Endodermal cell (in vitro differentiated cells): ENCODE data around the gene FZD10. TPM values are rescaled to one million over a fixed set of nuclear protein-coding genes. Genes with fewer than 3 reads are reported as not detected.

ENCODE experiments used
- DNase-seq: peaks from one replicate; pipeline ENCODE4 v3.0.0-alpha.2; 2017
- H3K27ac ChIP-seq: 2 replicates; pipeline ENCODE4 v1.5.1; 2013; ENCODE audit warnings: mild to moderate bottlenecking, low read depth, low read length, moderate library complexity
- H3K27me3 ChIP-seq: 2 replicates; pipeline ENCODE4 v1.6.1; 2013; ENCODE audit warnings: mild to moderate bottlenecking, low read length, moderate library complexity; ENCODE audit not compliant: insufficient read depth, control insufficient read depth, poor library complexity, severe bottlenecking
- H3K36me3 ChIP-seq: 2 replicates; pipeline ENCODE4 v1.7.0; 2013; ENCODE audit warnings: mild to moderate bottlenecking, low read length, moderate library complexity; ENCODE audit not compliant: control insufficient read depth, insufficient read depth
- H3K4me1 ChIP-seq: one replicate; pipeline ENCODE4 v1.7.0; 2013; ENCODE audit warnings: low read length; ENCODE audit not compliant: control insufficient read depth, insufficient read depth
- H3K4me3 ChIP-seq: 2 replicates; pipeline ENCODE4 v1.5.1; 2013; ENCODE audit warnings: mild to moderate bottlenecking, low read length, moderate library complexity
- H3K9ac ChIP-seq: 2 replicates; pipeline ENCODE4 v1.6.1; 2013; ENCODE audit warnings: mild to moderate bottlenecking, low read length, moderate library complexity; ENCODE audit not compliant: poor library complexity, severe bottlenecking; ENCODE audit errors: extremely low read depth
- H3K9me3 ChIP-seq: 2 replicates; pipeline ENCODE4 v1.6.1; 2013; ENCODE audit warnings: mild to moderate bottlenecking, low read length, moderate library complexity; ENCODE audit not compliant: control insufficient read depth
- H3K27ac Mint-ChIP-seq: 2 replicates; pipeline ENCODE4 v1.8.0; 2020; ENCODE audit warnings: mixed read lengths
- H3K27me3 Mint-ChIP-seq: 2 replicates; pipeline ENCODE4 v1.8.0; 2021; ENCODE audit warnings: mild to moderate bottlenecking, mixed read lengths; ENCODE audit not compliant: insufficient read depth
- H3K36me3 Mint-ChIP-seq: 2 replicates; pipeline ENCODE4 v1.8.0; 2020; ENCODE audit warnings: low read depth, mixed read lengths
- H3K4me1 Mint-ChIP-seq: 2 replicates; pipeline ENCODE4 v1.8.0; 2020; ENCODE audit warnings: mixed read lengths
- H3K4me3 Mint-ChIP-seq: 2 replicates; pipeline ENCODE4 v1.8.0; 2020; ENCODE audit warnings: mild to moderate bottlenecking, moderate library complexity, mixed read lengths
- H3K9me3 Mint-ChIP-seq: 2 replicates; pipeline ENCODE4 v1.8.0; 2020; ENCODE audit warnings: mild to moderate bottlenecking, mixed read lengths
- CTCF ChIP-seq: fragments of 200-600 bp; sonication (generic); conservative IDR thresholded peaks from 2 replicates; pipeline ENCODE4 v1.5.0; 2021; ENCODE audit warnings: antibody characterized with exemption, mild to moderate bottlenecking
- WGBS, 2 experiments: methylation state at CpG; one replicate each; pipeline versions ENCODE4 v1.1.5 to v1.1.7; 2013; ENCODE audit warnings: missing lambda C conversion rate in 2 of 2, mixed read lengths in 1 of 2; ENCODE audit not compliant: insufficient coverage in 1 of 2, insufficient read length in 1 of 2; 5-methylcytosine and 5-hydroxymethylcytosine counted together
- total RNA-seq, 2 donors: library from RNA; stranded (reverse); fragmentation: NEBNext Ultra II Directional in 1 of 2; extraction: Animal tissue kit (Norgen Biotek cat#: 25700) in 1 of 2; gene quantifications; 2 replicates in 1 of 2; 3 replicates in 1 of 2; pipeline ENCODE4 v1.2.1, GENCODE V29; 2021

FZD10 gene
- total RNA-seq, 2 donors from 2014 or later, result 0.18 TPM; not detected in 1

GRCh38 chr12:130143136-130143535, 19.1 kb upstream of the FZD10 start:
- H3K27me3 Mint-ChIP-seq, result peaks cover 97% of the 10 kb centered on the region
- whole genome bisulfite sequencing, 2 experiments, result 93 to 97% methylated on average over 9 of the region's 9 CpGs

DNA sequence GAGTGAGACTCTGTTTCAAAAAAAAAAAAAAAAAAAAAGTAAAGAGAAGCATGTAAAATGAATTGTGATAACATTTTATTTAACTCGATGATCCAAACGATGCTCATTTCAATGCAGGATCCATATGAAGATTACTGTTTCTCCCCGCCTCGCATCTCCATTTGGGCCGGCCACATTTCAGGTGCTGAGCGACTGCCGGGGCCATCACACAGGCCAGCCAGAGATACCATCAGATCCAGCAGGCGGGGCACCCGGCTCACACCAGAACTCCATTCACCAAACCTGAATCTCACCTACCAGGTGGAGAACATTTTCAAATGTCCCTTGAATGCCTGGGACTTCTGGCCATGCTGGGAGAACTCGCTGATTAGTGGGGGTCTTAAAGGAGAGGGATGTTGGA, 18.0 kb upstream of the FZD10 start:
- no peaks in the 10 kb centered on the region for H3K36me3 ChIP-seq
- H3K9me3 Mint-ChIP-seq, result no peaks in the 10 kb centered on the region
- 92 to 93% methylated on average over 4 to 10 of the region's 10 CpGs for WGBS, 2 experiments

More at GRCh38 chr12:130143136-130143535, 19.1 kb upstream of the FZD10 start:
- no peaks in the 10 kb centered on the region for H3K9me3 ChIP-seq
- H3K27ac ChIP-seq, result no peak overlapping the region
- TF ChIP-seq CTCF, result no peak
- Mint-ChIP-seq H3K4me1 (peaks cover 3% of the 10 kb centered on the region), H3K4me3 (no peak overlapping the region), H3K36me3 (no peaks in the 10 kb centered on the region), H3K27ac (no peak overlapping the region), H3K9me3 (no peaks in the 10 kb centered on the region)
- no peak overlapping the region for H3K4me3 ChIP-seq
- no peaks in the 10 kb centered on the region for H3K4me1 ChIP-seq
- H3K9ac ChIP-seq, result no peak overlapping the region
- no peak for DNase-seq
- no peaks in the 10 kb centered on the region for H3K36me3 ChIP-seq
- H3K27me3 ChIP-seq, result peaks cover 94% of the 10 kb centered on the region

GRCh38 chr12:130145731-130146130, 16.5 kb upstream of the FZD10 start:
- H3K4me3 Mint-ChIP-seq, result no peak overlapping the region
- H3K27ac ChIP-seq, result no peak overlapping the region
- TF ChIP-seq CTCF, result no peak
- H3K4me1 Mint-ChIP-seq, result peaks cover 3% of the 10 kb centered on the region
- WGBS, 2 experiments, result 78 to 86% methylated on average over 10 to 13 of the region's 13 CpGs
- H3K9me3 ChIP-seq, result no peaks in the 10 kb centered on the region
- no peak overlapping the region for H3K27ac Mint-ChIP-seq
- peaks cover 94% of the 10 kb centered on the region for H3K27me3 ChIP-seq
- no peaks in the 10 kb centered on the region for H3K9me3 Mint-ChIP-seq
- no peak overlapping the region for H3K9ac ChIP-seq
- no peak for DNase-seq
- no peaks in the 10 kb centered on the region for H3K4me1 ChIP-seq
- no peaks in the 10 kb centered on the region for H3K36me3 Mint-ChIP-seq
- no peaks in the 10 kb centered on the region for H3K36me3 ChIP-seq
- H3K4me3 ChIP-seq, result no peak overlapping the region
- H3K27me3 Mint-ChIP-seq, result peaks cover 99% of the 10 kb centered on the region

More for the DNA sequence above, 18.0 kb upstream of the FZD10 start:
- Histone ChIP-seq H3K4me3 (no peak overlapping the region), H3K9ac (no peak overlapping the region), H3K27me3 (peaks cover 94% of the 10 kb centered on the region), H3K27ac (no peak overlapping the region), H3K4me1 (no peaks in the 10 kb centered on the region), H3K9me3 (no peaks in the 10 kb centered on the region)
- Mint-ChIP-seq H3K4me1 (peaks cover 3% of the 10 kb centered on the region), H3K36me3 (no peaks in the 10 kb centered on the region), H3K27ac (no peak overlapping the region), H3K27me3 (peaks cover 97% of the 10 kb centered on the region), H3K4me3 (no peak overlapping the region)
- no peak for DNase-seq
- TF ChIP-seq CTCF, result no peak
